Uterus (tissue), 4 donors: Measurements from ENCODE around the gene MOGAT2. TPM values are rescaled to one million over a fixed set of nuclear protein-coding genes. Genes with fewer than 3 reads are reported as not detected.
"Not testable (repeated sequence)": the region's sequence is repeated elsewhere in the genome, so short reads cannot be mapped to it uniquely, and the experiment has no call there.

ENCODE experiments used
- DNase-seq, 2 donors: peaks; one replicate each; pipeline ENCODE4 v3.0.0-alpha.2; 2019 to 2020
- H3K27ac ChIP-seq, 2 donors: fragments of 200-600 bp; sonication (generic); 1 replicate in 1 of 2; 2 replicates in 1 of 2; pipeline ENCODE4 v1.5.1; 2016 to 2018
- H3K27me3 ChIP-seq, 2 donors: fragments of 200-600 bp; sonication (generic); one replicate each; pipeline ENCODE4 v1.5.1; 2018 to 2019; ENCODE audit warnings: control low read depth in 1 of 2
- H3K36me3 ChIP-seq, 2 donors: fragments of 200-600 bp; sonication (generic); one replicate each; pipeline ENCODE4 v1.5.1; 2019; ENCODE audit warnings: control low read depth in 1 of 2
- H3K4me1 ChIP-seq, 2 donors: fragments of 200-600 bp; sonication (generic); one replicate each; pipeline ENCODE4 v1.5.1; 2018 to 2019; ENCODE audit warnings: control low read depth in 1 of 2
- H3K4me3 ChIP-seq, 2 donors: fragments of 200-600 bp; sonication (generic); 1 replicate in 1 of 2; 2 replicates in 1 of 2; pipeline ENCODE4 v1.5.1; 2018 to 2019; ENCODE audit warnings: mild to moderate bottlenecking in 1 of 2
- H3K9me3 ChIP-seq, 2 donors: fragments of 200-600 bp; sonication (generic); one replicate each; pipeline ENCODE4 v1.5.1; 2019; ENCODE audit warnings: control low read depth in 1 of 2
- POLR2A ChIP-seq, 2 donors: fragments of 450-650 bp; IDR thresholded peaks; one replicate each; pipeline ENCODE4 v1.6.1; 2016; ENCODE audit warnings: antibody characterized with exemption in 2 of 2, mild to moderate bottlenecking in 1 of 2, moderate library complexity in 1 of 2
- intact Hi-C: fragments of 100-400 bp; cut with DNase I; formaldehyde crosslinking; loops from one replicate; pipeline ENCODE4 v1.15.1; 2023; ENCODE audit warnings: low total_unique reads
- total RNA-seq, 4 donors: library from RNA; depleted of rRNA in 3 of 4; stranded (reverse); fragments of >200 nt in 3 of 4; gene quantifications; one replicate each; pipeline versions ENCODE4 v1.1.0 to v1.2.4, GENCODE V29; 2014 to 2023
- TF ChIP-seq, protein P1 (sequence below), 4 experiments: fragments of 200-600 bp in 2 of 4; fragments of 450-650 bp in 2 of 4; sonication (generic) in 2 of 4; IDR thresholded peaks; one replicate each; pipeline ENCODE4 v1.5.1; 2016 to 2019; ENCODE audit warnings: antibody characterized with exemption in 4 of 4, mild to moderate bottlenecking in 2 of 4, moderate library complexity in 1 of 4
- donor health status: DM: yes; HTN: yes; CAD: no.

Gene MOGAT2
- total RNA-seq, 4 donors from 2014 or later, result 0.29 to 0.62 TPM; not detected in 2

DNA sequence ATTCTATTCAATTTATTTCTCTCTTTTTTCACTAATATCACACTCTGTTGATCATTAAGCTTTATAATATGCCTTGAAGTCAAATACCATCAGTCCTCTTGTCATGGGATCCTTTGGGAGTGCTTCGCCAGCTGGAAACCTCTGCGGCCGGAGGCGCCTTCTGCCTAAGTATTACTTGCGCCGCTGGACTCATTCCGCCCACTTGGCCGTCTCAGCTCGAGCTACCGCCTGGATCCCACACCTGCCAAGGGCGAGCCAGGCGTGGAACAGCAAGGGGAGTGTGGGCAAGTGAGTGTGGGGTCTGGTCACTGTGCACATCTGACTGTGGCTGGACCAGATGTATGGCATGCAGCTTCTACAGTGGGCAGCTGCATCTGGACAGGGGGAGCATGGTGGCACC lies 39.7 kb upstream of the MOGAT2 start:
- H3K4me1 ChIP-seq, result no peaks in the 10 kb centered on the region
- H3K9me3 ChIP-seq, result no peaks in the 10 kb centered on the region
- TF ChIP-seq, protein P1, sequence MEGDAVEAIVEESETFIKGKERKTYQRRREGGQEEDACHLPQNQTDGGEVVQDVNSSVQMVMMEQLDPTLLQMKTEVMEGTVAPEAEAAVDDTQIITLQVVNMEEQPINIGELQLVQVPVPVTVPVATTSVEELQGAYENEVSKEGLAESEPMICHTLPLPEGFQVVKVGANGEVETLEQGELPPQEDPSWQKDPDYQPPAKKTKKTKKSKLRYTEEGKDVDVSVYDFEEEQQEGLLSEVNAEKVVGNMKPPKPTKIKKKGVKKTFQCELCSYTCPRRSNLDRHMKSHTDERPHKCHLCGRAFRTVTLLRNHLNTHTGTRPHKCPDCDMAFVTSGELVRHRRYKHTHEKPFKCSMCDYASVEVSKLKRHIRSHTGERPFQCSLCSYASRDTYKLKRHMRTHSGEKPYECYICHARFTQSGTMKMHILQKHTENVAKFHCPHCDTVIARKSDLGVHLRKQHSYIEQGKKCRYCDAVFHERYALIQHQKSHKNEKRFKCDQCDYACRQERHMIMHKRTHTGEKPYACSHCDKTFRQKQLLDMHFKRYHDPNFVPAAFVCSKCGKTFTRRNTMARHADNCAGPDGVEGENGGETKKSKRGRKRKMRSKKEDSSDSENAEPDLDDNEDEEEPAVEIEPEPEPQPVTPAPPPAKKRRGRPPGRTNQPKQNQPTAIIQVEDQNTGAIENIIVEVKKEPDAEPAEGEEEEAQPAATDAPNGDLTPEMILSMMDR (IDR thresholded peaks at IDR 0.05), result no peak
- no peak for TF ChIP-seq POLR2A (IDR thresholded peaks at IDR 0.05)
- no peak overlapping the region for H3K27ac ChIP-seq
- peaks cover 0 to 3% of the 10 kb centered on the region in 2 donors for H3K27me3 ChIP-seq
- intact Hi-C loops, result no loop called here
- no peak for DNase-seq
- H3K36me3 ChIP-seq, result no peaks in the 10 kb centered on the region
- H3K4me3 ChIP-seq, result no peak overlapping the region

DNA sequence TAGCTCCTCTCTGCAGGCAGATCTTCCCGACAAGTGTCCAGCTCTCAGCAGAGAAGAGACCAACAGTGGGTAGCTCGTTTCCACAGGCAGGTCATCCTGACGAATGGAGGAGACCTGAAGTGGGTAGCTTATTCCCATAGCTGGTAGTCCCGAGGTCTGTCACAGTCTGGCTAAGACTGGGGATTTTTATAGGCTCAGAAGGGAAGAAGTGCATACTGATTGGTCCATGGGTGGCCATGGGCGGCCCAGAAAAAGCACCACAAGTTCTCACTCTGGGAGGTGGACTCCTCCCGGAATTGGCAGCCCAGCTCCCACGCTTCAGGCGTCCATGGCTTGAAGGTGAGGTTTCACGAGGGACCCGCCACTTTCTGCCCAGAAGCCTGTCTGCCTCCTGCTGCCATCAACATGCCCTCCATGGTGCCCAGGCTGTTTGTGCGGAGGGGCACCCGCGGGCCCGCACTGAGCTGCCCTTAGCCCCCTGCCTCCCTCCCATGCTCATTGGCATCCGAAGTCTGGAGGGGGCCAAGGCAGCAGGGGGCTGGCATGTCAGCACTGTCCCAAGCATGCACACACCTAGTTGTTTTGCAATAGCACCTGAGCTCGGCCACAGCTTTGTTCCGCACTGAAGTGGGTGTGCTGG lies 38.9 kb upstream of the MOGAT2 start:
- H3K9me3 ChIP-seq, result no peaks in the 10 kb centered on the region
- peaks cover 0 to 3% of the 10 kb centered on the region in 2 donors for H3K27me3 ChIP-seq
- TF ChIP-seq POLR2A (IDR thresholded peaks at IDR 0.05), result no peak
- TF ChIP-seq, protein P1 (IDR thresholded peaks at IDR 0.05), result no peak
- H3K36me3 ChIP-seq, result no peaks in the 10 kb centered on the region
- intact Hi-C loops, result no loop called here
- H3K4me1 ChIP-seq, result no peaks in the 10 kb centered on the region
- DNase-seq, result no peak
- H3K4me3 ChIP-seq, result no peak overlapping the region
- no peak overlapping the region for H3K27ac ChIP-seq

DNA sequence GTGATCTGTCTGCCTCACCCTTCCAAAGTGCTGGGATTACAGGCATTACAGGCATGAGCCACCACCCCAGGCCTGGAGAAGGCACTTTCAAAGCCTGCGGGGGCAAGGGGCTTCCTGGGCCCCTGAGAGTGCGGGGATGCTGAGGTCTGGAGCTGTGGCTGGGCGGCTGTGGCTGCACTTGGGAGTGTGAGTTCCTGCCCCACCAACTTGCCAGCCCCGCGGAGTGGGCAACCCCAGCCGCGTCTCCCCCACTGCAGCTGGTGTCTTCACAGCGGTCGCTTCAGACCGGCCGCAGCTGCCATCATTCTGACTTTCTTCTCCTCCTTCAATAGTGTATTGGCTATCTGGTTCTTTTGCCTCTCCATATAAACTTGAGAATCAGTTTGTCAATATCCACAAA lies 38.1 kb upstream of the MOGAT2 start:
- intact Hi-C loops, result no loop called here
- DNase-seq, result no peak
- TF ChIP-seq, protein P1 (IDR thresholded peaks at IDR 0.05), result no peak
- no peak for TF ChIP-seq POLR2A (IDR thresholded peaks at IDR 0.05)

DNA sequence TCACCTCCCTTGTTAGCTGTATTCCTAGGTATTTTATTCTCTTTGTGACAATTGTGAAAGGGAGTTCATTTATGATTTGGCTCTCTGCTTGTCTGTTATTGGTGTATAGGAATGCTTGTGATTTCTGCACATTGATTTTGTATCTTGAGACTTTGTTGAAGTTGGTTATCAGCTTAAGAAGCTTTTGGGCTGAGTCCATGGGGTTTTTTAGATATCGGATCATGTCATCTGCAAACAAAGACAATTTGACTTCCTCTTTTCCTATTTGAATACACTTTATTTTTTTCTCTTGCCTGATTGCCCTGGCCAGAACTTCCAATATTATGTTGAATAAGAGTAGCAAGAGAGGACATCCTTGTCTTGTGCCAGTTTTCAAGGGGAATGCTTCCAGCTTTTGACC lies 33.8 kb upstream of the MOGAT2 start:
- DNase-seq, H3K27me3 ChIP-seq, H3K27ac ChIP-seq, H3K36me3 ChIP-seq, H3K4me3 ChIP-seq, intact Hi-C loops, H3K4me1 ChIP-seq, H3K9me3 ChIP-seq: not testable (repeated sequence)

More for the DNA sequence above, 38.1 kb upstream of the MOGAT2 start:
- Histone ChIP-seq H3K36me3 (no peaks in the 10 kb centered on the region), H3K4me1 (no peaks in the 10 kb centered on the region), H3K27me3 (peaks cover 0 to 3% of the 10 kb centered on the region in 2 donors), H3K4me3 (no peak overlapping the region), H3K27ac (no peak overlapping the region), H3K9me3 (no peaks in the 10 kb centered on the region)

DNA sequence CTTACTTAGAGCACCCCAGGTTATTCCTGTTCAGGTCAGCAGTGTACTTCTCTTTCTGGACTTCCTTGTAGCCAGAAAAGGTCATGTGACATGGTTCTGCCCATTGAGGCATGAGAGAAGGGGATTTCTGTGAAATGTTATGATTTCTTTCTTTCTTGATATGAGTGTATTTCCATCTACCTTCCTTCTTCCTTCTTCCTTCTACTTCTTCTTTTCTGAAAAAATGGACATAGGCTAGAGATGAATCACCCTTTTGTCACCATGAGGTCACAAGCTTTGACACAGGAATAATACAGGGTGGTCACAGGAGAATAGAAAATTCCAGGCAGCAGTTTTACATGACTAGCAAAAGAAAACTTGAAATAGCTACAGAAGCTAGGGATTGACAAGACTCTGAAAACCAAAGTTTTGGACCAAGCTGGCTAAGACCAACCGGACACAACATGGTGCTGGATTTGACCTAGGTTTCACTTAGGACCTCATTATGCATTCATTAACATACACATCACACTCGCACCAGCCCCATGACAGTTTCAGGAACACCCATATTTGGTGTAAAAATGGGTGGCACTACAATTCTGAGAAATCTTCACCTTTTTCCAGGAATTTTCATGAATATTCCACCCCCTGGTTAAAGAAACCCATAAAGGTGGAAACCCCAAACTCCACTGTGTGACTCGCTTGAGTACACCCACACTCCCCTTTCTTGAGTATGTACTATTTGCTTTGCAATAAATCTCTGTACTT lies 27.6 kb upstream of the MOGAT2 start:
- H3K36me3 ChIP-seq, result no peaks in the 10 kb centered on the region
- no peaks in the 10 kb centered on the region for H3K4me1 ChIP-seq
- DNase-seq, result no peak
- TF ChIP-seq, protein P1 (IDR thresholded peaks at IDR 0.05), result no peak
- TF ChIP-seq POLR2A (IDR thresholded peaks at IDR 0.05), result no peak
- no peaks in the 10 kb centered on the region for H3K9me3 ChIP-seq
- no peaks in the 10 kb centered on the region for H3K27me3 ChIP-seq
- intact Hi-C loops, result no loop called here
- H3K27ac ChIP-seq, result no peak overlapping the region
- no peak overlapping the region for H3K4me3 ChIP-seq
